ENCODE results near the gene FARP1.

Gene FARP1

GRCh38 chr13:98200211-98200878, 57.5 kb downstream of the FARP1 start:
- Histone ChIP-seq H3K4me3 (ENCODE audit: low read depth, low read length) (no peak overlapping the region), H3K27me3 (ENCODE audit: insufficient read depth, low read depth, severe bottlenecking) (no peaks in the 10 kb centered on the region), H3K36me3 (peaks cover 50% of the 10 kb centered on the region), H3K9me3 (ENCODE audit: severe bottlenecking) (peaks cover 33% of the 10 kb centered on the region), H3K27ac (no peak overlapping the region)
- no peak for TF ChIP-seq CTCF (IDR thresholded peaks at IDR 0.05; ENCODE audit: low read depth, low read length)
- DNase-seq = no peak

GRCh38 chr13:98201189-98201588, 58.3 kb downstream of the FARP1 start:
- Histone ChIP-seq H3K36me3 (peaks cover 54% of the 10 kb centered on the region), H3K4me3 (ENCODE audit: low read depth, low read length) (no peak overlapping the region), H3K9me3 (ENCODE audit: severe bottlenecking) (peaks cover 37% of the 10 kb centered on the region), H3K27ac (no peak overlapping the region), H3K27me3 (ENCODE audit: insufficient read depth, low read depth, severe bottlenecking) (no peaks in the 10 kb centered on the region)
- TF ChIP-seq CTCF (IDR thresholded peaks at IDR 0.05; ENCODE audit: low read depth, low read length) = no peak
- DNase-seq = no peak

GRCh38 chr13:98201984-98202383, 59.1 kb downstream of the FARP1 start:
- no peak overlapping the region for H3K4me3 ChIP-seq (ENCODE audit: low read depth, low read length)
- H3K36me3 ChIP-seq = peaks cover 54% of the 10 kb centered on the region
- no peak for TF ChIP-seq CTCF (IDR thresholded peaks at IDR 0.05; ENCODE audit: low read depth, low read length)
- peaks cover 37% of the 10 kb centered on the region for H3K9me3 ChIP-seq (ENCODE audit: severe bottlenecking)
- H3K27me3 ChIP-seq (ENCODE audit: insufficient read depth, low read depth, severe bottlenecking) = no peaks in the 10 kb centered on the region
- no peak for DNase-seq
- H3K27ac ChIP-seq = no peak overlapping the region

- H3K4me3 ChIP-seq (ENCODE audit: low read depth, low read length) = no peak overlapping the region
- no peak for TF ChIP-seq CTCF (IDR thresholded peaks at IDR 0.05; ENCODE audit: low read depth, low read length)
- DNase-seq = no peak
- peaks cover 33% of the 10 kb centered on the region for H3K9me3 ChIP-seq (ENCODE audit: severe bottlenecking)
- H3K27me3 ChIP-seq (ENCODE audit: insufficient read depth, low read depth, severe bottlenecking) = no peaks in the 10 kb centered on the region
- H3K27ac ChIP-seq = peak overlapping the region; percentile 10; the same call in 1 of the 2 replicates
- peaks cover 49% of the 10 kb centered on the region for H3K36me3 ChIP-seq
Observed at GRCh38 chr13:98203646-98204326, 60.9 kb downstream of the FARP1 start.

GRCh38 chr13:98204546-98204945, 61.7 kb downstream of the FARP1 start:
- Histone ChIP-seq H3K36me3 (peaks cover 49% of the 10 kb centered on the region), H3K27ac (no peak overlapping the region), H3K4me3 (ENCODE audit: low read depth, low read length) (no peak overlapping the region), H3K27me3 (ENCODE audit: insufficient read depth, low read depth, severe bottlenecking) (no peaks in the 10 kb centered on the region), H3K9me3 (ENCODE audit: severe bottlenecking) (peaks cover 33% of the 10 kb centered on the region)
- DNase-seq = no peak
- TF ChIP-seq CTCF (IDR thresholded peaks at IDR 0.05; ENCODE audit: low read depth, low read length) = no peak
